Activated CD8-positive, alpha-beta memory T cell treated with anti-CD3 and anti-CD28 coated beads for 48 hours (primary cell): Measurements from ENCODE around the gene NOX4.

Experiments used
- DNase-seq, 3 experiments: peaks; one replicate each; pipeline ENCODE4 v3.0.0-alpha.2; 2020; ENCODE audit warnings: low read depth in 2 of 3, low spot score in 2 of 3

The NOX4 gene

DNA sequence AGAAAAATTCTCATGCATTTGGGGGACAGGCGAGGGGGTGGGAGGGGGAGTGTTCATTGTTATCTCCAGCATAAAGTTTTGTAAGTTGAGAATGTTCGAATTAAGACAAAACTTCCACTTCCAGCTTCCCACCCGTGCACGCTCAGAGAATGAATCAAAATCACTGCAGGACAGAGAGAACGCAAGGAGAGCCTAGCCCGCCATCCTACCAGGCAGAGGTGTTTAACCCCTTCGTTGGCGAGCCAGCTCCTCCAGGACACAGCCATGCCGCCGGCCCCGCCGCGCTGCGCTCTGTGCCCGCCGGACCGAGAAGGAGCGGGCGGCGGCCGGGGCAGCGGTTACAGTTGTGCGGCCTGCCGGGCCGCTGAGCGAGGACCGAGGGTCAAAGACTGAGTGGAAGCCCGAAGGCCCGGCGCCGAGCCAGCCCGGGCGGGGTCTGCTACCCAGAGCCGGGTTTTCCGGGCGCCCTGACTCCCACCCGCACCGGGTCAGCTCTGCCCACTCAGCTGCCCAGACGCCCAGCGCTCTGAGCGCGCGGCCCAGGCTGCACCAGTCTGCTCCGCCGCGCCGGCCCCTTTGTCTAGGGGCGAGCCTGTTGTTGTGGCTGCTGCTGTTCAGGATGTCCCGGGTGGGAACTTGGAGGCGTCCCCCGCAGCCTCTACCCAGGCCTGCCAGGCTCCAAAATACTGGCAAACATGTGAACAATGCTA lies at the start of gene NOX4:
NOX4 (minus strand) TSS at position 395 of the 710 bp plus-strand sequence; CDS start at position 266, 129 bp downstream.
- no peak for DNase-seq

- no peak for DNase-seq
These were observed 49.7 kb upstream of the NOX4 start for GRCh38 chr11:89540826-89541225.

DNA sequence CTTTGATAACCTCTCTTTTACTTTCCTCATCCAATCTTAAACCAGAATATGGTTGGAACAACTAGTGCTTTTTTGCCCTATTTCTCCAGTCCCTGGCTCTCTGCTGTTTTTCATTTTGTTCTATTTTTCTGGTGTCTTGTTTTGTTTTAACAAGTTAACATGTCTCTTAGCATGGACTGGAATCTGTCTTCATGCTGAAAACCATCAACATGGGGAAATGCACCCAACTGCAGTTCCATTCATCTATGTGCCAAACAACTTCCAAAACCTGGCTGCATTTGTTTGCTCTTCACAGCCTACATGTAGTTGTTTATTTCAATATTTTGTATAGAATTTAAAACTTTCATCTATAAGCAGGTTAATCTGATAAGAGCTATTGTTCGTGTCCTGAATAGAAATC lies 46.8 kb upstream of the NOX4 start:
- DNase-seq = no peak

- DNase-seq = no peak
These were observed 45.8 kb upstream of the NOX4 start for GRCh38 chr11:89536926-89537325.

DNA sequence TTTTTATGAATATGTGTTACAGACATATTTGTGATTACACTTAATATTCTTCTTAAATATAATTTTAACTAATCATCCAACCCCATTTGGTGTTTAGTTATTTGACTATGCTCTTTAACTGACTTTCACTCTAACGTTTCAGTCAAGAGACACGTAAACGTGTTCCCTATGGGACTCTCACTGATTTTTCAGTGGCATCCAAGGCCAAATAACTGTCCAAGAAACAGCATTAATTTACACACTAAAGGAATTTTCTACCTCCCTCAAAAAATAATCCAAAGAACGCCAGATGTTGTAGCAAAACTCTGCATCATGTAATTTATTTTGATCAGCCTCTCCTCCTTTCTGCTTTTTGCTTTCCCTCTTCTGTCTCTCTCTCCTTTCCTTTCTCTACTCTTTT lies 44.0 kb upstream of the NOX4 start:
- no peak for DNase-seq

DNA sequence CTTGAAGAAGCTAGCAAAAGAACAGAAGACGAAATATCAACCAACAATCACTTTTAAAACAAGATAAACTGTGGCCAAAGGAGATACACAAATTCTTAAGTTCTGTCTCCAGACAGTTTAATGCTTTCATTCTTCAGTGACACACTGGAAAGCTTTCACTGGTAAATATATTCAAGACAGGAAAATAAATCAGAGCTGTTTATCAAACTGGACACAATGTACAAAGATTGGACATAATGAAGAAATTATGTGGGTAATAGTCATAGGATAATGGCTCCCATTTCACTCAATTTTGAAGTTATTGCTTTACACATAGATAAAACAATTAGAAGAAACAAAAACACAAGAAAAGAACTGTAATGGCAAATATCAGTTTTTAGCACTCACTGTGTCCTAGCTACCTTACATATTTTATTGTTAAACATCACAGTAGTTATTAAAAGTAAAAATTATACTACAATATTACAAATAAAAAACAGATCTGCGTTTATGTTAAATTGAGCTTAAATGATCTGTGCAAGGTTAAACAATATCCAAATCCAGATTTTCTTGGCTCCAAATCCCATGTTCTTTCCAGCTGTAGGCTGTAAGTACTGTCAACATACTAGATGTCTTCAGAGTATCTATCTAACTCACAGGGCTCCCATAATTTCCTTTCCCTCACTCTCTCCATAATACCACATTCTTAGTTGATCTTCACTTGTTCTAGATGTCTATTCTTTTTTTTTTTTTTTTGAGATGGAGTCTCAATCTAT lies 38.6 kb upstream of the NOX4 start:
- DNase-seq = no peak

- DNase-seq = no peak
These were observed 30.6 kb upstream of the NOX4 start for GRCh38 chr11:89521792-89522191.

- DNase-seq = no peak
These were observed 30.1 kb upstream of the NOX4 start for GRCh38 chr11:89521294-89521693.

DNA sequence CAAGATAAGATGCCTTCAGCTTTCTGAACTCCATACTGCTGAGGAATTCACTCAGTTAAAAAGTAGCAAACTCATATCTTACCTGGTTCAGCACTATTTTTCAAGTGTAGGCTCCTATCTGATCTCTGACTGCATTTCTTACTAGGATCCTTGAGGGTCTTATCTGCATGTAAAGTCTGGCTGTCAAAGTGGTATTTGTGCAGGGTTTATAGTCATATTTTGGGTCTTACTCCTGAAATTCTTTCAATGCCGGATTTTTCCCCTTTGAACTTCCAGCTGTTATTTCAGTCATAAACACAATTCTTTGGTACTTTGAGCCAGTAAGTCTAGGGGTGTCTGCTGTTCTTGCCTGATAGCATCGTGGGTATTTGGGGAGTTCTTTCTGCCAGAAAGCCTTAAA lies 25.3 kb upstream of the NOX4 start:
- no peak for DNase-seq

DNA sequence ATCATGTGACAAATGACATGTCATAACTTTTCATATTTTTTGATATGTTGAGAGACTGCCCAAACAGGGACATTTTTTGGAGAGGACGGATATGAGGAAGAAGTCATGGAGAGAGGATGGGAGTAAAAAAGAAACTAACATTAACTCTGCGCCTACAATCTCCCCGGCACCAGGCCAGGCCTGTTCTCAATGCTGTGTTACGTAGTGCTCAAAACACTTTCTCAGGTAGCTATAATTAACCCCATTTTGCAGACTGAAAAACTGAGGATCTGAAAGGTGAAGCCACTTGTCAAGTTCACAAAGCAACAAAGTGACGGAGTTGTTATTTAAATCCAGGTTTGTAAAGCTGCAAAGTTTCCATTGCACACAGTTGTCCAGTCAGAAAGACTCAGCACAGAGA lies 17.4 kb upstream of the NOX4 start:
- no peak for DNase-seq

- no peak for DNase-seq
These were observed 13.1 kb upstream of the NOX4 start for GRCh38 chr11:89504270-89504669.

DNA sequence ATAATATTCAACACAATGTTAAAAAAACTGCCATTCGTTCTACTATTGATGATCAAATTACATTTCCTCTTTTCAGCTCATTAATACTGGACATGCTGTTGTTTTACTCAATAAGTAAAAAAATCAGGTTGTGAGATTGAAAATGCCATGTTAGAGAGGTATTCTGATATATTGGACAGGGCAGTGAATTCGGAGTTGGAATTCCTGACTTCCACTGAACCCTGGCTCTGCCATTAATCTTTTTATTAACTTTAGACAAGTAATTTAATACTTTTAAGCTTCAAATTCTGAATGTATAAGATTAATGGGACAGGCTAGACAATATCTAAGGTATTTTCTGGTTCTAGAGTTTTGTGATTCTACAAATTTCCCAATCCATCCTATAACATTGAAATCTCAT lies 12.2 kb upstream of the NOX4 start:
- no peak for DNase-seq

DNA sequence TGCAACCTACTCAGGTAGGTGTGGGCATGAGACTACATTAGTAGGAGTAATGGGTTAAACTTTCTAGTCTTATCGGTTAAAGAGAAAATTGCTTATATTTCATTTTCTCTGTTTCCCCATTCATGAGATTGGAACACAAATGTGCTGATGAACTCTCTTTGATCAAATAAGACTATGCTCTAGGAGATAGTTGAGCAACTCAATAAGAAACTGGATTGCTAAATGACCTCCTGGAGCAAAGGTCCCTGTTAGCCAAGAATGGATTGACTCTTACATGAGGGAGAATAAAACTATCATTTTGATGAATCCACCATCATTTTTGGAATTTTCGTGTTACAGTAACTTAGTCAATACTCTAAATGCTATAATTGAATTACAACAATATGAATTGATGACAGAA lies 11.1 kb upstream of the NOX4 start:
- no peak for DNase-seq

DNA sequence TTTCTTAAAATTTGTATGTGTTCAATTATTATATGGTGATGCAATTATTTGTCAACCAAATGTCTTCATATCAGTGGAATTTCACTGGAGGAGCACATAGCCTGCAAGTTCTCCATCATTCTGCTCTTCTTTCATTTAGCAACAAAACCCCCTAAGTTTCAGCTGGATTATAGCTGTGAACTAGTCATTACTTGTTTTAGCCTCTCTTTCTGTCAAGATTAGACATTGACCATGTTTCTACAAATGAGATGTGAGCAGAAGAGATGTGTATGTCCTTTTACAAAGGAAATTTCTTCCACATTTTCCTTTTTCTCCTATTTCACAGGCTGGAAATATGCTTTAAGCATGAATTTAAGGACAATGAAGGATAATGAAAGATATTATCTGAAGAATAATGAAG lies 9.2 kb upstream of the NOX4 start:
- DNase-seq = no peak

DNA sequence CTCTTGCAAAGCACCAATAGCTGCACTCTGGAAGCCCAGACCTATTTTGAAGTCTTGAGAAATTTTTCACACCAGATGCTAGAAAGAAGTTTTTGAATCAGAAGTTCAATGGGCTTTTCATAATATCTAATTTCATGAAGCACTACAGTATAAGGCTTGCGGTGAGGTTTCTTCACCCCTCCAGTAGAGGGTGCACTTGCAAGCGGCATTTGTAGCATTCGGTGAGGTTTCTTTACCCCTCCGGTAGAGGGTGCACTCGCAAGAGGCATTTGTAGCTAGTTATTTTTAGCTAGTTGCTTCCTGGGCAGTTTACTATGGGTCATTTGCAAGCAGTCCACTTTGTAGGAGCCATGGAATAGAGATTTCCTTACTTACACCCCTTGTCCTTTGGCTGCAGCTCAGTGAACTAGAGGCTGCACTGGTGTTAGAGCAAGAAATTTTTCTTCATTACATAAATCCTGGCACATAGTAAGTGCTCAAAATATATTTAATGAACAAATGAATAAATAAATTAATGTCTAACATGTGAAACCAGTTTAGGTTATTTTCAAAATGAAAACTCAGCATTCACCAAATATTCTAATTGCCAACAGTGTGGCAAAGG lies 7.8 kb upstream of the NOX4 start:
- no peak for DNase-seq

- DNase-seq = no peak
These were observed 4.8 kb upstream of the NOX4 start for GRCh38 chr11:89495951-89496350.

DNA sequence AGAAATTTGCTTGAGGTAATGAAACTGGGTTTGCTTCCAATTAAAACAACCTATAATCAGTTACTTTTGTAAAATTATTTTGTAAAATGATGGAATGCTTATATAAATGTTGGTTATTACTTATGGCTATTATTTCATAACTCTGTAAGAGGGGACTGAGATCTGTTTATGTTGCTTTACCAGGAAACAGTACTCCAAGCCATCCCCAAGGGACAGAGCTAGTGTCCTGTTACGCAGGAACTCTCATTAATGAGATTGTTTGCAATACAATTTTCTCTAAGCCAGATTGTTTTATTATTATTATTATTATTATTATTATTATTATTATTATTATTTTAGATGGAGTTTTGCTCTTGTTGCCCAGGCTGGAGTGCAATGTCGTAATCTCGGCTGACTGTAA lies 2.3 kb upstream of the NOX4 start:
- no peak for DNase-seq

DNA sequence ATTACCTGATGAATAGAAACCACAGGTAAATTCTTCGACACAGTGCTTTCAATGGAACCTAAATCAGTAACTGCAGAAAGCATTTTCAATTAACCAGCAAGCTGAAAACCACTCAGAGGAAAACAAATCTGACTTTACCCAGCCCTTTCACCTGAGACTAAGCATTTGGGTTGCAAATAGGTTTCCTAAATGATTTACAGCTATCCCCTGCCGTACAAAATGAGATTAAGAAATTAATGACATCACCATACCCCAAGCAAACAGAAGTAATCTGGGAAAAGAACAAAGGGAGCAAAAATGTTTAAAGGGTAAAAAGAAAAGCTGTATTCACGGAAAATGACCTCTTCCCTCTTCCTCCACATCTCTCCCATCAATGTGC lies 584 bp downstream of the NOX4 start:
- DNase-seq = no peak

- DNase-seq = no peak
These were observed 1.2 kb downstream of the NOX4 start for GRCh38 chr11:89489930-89490329.

DNA sequence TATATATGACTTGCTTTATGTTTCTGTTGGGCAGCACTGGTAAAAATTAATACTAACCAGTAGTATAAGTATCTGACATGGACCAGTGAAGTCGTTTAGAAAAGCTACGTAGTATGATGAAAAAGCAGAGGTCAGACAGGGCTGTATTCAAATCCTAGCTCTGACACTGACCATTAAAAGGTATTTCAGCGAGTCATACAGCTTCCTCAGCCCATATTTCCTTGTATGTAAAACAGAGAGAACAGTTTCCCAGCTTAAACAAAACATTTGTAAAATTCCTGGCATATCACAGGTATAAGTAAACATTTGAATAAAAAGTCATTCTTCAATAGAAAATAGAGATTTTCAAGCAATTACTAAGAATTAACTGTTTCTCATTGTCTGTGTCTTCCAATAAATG lies 4.2 kb downstream of the NOX4 start:
- DNase-seq = no peak

DNA sequence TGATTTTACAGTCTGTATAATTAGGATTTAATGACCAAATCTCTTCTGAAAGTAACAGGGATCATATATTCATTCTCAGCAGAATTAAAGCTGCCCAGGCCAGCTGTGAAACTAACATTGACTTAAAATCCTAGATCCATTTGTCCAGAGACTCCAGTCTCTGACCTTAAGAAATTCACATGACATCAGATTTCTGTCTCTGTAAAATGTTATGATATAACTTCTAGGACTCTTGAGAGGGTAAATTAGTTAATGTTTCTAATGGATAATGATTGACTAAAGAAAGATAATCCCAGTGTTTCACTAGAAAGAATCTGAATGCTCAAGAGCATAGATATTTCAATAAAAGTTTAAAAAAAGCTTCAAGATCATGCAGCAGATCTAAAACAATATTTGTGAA lies 6.3 kb downstream of the NOX4 start:
- no peak for DNase-seq

DNA sequence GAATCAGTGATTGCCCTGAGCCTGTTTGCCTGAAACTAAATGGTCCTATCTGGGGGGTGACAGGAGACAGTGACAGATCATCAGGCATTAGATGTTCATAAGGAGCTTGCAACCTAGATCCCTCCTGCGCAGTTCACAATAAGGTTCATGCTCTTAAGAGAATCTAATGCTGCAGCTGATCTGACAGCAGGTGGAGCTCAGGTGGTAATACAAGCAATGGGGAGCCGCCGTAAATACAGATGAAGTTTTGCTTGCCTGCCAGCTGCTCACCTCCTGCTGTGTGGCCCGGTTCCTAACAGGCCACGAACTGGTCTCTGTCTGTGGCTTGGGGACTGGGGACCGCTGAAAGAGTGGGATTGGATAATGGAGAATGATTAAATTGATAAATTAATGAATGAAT lies 14.0 kb downstream of the NOX4 start:
- DNase-seq = no peak
